SH-SY5Y (cell line): ENCODE results near the gene IGF2BP3.

ENCODE experiments used
- GATA2 ChIP-seq: IDR thresholded peaks from 2 replicates; pipeline ENCODE4 v1.6.1; 2011; ENCODE audit warnings: mild to moderate bottlenecking, low read depth, low read length
- GATA3 ChIP-seq: IDR thresholded peaks from 2 replicates; pipeline ENCODE4 v1.6.1; 2011; ENCODE audit warnings: low read depth, mild to moderate bottlenecking, low read length, moderate library complexity

DNA sequence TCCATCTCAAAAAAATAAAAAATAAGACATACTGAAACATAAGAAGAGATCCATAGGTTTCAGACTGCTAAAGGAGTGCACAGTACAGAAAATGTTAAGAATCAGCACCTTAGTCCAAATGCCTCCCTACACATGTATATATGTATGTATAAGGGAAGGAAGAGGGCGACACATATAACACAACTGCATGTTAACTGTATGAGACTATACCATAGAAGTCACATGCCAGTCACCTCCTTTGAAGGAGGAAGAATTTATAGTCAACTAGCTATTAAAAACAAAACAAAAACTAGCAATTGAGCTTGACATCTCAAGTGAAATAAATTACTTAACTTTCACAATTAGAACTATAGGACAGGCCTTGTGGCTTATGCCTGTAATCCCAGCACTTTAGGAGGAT, 50.4 kb downstream of the IGF2BP3 start:
- TF ChIP-seq GATA2 (no peak), GATA3 (no peak)
